ENCODE measurements around the gene UTRN.

The UTRN gene

DNA sequence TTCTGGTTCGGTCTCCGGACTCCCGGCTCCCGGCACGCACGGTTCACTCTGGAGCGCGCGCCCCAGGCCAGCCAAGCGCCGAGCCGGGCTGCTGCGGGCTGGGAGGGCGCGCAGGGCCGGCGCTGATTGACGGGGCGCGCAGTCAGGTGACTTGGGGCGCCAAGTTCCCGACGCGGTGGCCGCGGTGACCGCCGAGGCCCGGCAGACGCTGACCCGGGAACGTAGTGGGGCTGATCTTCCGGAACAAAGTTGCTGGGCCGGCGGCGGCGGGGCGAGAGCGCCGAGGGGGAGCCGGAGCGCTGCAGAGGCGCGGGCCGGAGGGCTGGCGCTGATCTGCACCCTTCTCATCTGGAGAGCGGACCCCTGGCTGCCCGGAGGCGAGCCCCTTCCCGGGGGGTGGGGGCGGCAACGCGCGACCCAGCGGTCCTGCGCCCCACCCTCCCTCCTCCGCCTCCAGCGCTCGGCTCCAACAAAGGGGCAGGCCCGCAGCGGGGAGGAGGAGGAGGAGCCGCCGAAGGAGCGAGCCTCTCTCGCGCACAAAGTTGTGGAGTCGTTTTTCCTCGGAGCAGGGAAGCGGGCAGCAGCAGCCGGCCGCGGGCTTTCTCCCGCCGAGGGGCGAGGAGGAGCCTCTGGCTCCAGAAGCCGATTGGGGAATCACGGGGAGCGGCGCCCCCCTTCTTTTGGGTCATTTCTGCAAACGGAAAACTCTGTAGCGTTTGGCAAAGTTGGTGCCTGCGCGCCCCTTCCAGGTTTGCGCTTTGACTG, at the start of gene UTRN:
Gene UTRN, plus strand, starts transcription at position 553 of the 765 bp plus-strand sequence. CDS start 6,494 bp downstream, outside the sequence.
- DNase-seq (ENCODE audit: low read depth), result no peak

GRCh38 chr6:144244688-144245087, 40.4 kb upstream of the UTRN start:
- no peak for DNase-seq (ENCODE audit: low read depth)

DNA sequence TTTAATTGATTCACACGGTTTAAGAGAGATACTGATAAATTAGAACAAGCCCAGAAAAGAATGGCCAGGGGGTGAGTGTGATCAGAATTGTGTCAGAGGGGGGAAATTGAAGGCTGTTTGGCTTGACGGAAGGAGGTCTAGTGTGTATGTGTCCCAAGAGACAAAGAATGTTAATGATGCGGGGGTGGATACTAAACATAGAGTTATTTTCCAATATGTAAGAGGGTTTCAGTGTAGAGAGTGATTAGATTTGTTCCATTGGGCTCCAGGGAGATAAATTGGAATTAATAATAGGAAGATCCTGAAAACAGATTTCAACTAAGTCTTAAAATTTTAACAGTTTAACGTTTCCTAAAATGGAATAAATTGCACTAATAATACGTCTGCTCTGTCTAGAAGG, 38.1 kb upstream of the UTRN start:
- no peak for DNase-seq (ENCODE audit: low read depth)

DNA sequence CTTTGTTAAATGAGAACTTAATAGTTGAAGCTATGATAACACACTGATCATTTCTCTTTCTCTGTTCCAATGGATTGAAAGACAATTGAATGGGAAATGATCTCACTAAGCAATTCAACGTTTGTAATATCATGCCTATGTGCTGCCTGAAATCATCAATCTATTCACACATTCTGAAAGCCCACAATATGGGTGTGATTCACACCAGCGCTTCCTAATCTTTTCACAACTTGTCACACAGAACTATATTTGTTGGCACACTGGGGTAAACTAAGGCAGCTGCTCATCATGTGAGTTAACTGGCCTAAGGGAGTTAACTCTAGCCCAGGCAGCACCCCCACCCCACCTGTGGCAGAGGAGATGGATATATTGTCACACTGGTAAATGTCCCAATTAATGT, 37.1 kb upstream of the UTRN start:
- no peak for DNase-seq (ENCODE audit: low read depth)

DNA sequence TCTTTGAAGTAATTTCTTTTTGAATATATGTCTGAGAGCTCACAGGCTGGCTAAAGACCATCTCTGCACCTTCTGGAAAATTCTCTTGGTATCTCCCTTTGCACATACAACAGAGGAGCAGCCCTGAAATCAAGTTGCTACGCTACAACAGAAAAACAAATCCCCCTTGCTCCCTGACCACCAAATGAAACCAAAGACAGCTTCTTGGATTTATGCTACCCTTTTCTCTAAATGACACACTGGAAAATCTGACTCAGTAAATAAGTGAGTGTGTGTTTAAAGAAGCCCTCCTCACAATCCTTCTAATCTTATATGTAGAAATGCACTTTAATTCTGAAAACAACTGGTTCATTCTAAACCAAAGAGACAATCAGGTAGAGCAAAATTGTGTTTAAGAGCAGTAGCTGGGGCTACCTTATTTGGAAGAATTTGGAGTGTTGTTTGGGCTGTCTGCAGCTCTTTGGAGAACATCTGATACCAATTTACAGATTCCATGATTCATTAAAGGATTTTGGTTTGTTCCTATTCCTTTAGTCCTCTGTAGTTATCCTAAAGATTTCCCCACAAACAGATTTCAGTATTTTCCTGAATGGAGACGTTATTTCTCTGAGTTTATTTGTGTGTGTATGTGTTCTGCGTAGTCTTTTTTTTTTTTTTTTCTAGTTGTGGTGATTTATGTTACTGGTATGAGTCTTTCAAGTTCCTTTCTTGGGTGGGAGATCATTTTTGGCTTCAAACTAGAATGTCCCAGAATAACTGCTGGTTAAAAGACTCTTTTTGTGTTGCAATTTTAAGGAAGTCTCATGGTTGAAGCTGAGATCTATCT, 36.4 kb upstream of the UTRN start:
- DNase-seq (ENCODE audit: low read depth), result no peak

DNA sequence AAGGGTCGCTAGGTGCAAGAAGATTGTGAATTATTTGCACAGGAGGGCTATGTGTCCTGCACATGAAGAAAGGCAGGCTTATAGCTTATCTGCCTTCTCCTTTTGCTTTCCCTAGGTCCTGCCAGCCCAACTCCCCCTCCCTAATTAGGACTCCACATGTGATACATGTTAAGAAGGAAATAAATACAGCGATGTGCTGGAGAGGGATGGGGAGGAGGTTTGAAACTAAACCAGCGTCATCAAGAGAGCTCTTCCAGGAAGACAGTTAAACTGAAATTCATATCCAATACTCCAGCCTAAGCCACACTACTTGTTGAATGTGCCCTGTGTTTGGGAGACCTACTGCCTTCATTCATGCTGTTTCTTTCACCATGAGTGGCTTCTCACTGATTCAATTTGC, 34.9 kb upstream of the UTRN start:
- DNase-seq (ENCODE audit: low read depth), result no peak

DNA sequence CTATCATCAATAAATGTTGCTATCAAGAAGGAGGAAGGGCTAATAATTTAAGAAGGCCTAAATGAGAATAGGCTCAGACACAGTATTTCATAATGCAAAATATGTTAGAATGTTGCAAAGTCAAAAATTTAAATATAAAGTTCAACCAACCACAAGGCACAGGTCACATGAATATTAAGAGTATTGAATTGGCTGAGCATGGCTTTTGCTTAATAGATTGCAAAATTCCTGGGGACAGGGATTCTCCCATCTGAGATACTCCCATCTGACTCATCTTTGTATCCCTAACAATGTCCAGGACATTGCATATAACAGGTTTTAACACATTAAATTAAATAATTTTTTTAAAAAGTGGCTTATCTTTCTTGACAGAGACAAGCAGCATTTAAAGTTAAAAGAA, 32.9 kb upstream of the UTRN start:
- no peak for DNase-seq (ENCODE audit: low read depth)

GRCh38 chr6:144259986-144260385, 25.1 kb upstream of the UTRN start:
- DNase-seq (ENCODE audit: low read depth), result no peak

- DNase-seq (ENCODE audit: low read depth), result no peak
Observed at GRCh38 chr6:144262470-144263369, 22.4 kb upstream of the UTRN start.

DNA sequence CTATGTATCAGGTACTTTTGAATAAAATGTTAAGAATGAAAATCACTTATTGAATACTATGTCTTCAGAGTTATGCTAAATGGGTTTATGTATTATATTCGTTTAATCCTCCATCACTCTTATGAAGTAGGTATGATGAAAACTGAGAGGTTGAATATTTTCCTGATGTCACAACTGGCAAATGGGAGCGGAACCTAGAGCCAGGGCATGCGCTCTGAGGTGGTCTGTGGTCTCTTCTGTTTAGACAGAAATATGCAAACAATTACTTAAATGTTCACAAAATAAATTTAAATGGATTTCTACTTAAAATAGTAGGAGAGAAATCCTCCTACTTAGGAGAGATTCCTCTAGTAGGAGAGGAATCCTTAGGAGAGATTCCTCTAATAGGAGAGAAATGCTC, 21.3 kb upstream of the UTRN start:
- DNase-seq (ENCODE audit: low read depth), result no peak

DNA sequence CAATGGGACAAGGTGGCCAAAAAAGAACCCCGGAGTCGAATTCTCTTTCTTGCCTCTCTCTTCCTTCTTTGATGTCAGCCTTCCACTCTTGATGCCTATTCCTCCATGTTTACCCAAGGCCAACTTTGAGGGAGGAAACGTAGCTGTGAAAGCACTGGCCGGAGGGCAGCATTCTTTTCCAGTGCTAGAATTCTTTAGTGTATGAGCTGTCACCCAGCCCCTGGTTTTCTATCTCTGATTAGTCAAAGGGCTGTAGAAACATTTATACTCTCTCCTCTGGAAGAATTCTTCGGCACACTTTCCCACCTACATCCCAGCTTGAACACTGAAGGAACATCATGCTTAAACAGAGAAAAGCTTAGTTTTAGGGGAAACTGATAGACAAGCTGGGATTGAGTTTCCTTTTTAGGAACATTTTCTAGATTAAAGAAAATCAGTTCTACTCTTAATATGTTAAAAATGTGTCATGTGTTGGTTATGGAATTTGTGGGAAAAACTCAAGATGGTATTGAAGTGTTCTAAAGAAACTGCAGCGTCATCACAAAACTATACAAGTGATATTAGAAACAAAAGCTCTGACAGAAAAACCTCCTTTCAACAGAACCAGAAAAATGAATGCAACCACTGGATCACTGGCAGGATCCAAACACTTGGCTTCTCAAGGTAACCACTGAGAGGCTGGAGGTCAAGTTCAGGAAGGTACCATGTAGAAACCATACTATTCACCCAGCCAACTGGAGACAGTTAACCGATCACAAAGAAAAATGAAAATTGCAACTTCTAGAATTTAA, 20.7 kb upstream of the UTRN start:
- no peak for DNase-seq (ENCODE audit: low read depth)

DNA sequence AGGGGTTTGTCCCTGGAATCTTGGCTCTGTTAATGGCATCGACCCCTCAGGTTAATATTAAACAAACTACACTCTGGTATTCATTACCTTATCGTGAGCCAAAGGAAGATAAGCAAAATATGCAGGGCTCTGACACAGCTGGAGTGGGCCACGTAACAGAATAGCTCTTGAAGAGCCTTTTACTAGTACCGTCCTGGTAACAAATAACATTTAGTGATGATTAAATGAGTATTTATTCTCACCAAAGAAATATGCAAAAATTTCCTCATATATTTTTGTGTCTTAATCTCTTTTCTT, 20.1 kb upstream of the UTRN start:
- no peak for DNase-seq (ENCODE audit: low read depth)

- no peak for DNase-seq (ENCODE audit: low read depth)
Observed at GRCh38 chr6:144265390-144265789, 19.7 kb upstream of the UTRN start.

DNA sequence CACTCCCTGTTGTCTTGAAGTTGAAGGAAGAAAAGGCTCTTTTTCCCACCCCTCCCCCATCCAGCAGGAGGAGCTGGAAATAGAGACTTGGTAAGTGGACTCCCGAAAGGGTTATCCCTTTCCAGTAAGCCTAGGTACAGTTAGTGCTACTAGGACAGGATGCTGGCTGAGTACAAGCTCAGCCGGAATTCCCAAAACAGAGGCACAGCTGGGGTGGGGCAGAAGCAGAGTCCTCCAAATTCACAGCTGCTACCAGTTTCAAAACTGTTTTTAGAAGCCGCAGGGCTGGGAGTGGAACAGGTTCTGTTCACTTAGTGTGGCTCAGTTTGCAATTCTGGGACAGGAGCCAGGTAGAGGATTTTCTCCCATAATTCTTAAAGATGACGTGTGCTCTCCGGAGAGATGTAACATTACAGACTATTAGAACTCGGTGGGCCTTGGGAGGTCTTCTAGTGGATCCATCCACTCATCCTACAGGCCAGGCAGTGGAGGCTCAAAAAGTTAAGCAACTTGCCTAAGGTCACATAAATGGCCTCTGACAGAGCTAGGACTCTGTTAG, 19.0 kb upstream of the UTRN start:
- DNase-seq (ENCODE audit: low read depth), result no peak

GRCh38 chr6:144268794-144269349, 16.3 kb upstream of the UTRN start:
- no peak for DNase-seq (ENCODE audit: low read depth)

DNA sequence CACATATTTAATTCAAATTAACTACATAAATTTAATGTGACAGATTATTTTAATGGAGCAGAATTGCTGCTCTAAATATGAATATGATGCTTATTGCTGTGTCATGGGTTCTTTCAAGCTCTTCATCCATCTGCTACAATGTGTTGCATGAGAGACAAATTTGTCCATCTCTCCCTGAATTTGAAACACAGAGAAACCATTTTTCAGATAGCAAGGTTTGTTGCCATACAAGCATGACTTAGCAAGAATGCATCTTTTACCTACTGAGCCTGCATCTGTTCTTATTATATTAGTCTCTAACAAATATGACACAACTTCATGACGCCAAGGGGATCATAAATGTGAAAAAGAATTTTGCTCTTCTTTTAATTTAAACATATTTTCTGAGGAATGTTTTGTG, 8.0 kb upstream of the UTRN start:
- DNase-seq (ENCODE audit: low read depth), result no peak

- no peak for DNase-seq (ENCODE audit: low read depth)
Observed at GRCh38 chr6:144277605-144278227, 7.4 kb upstream of the UTRN start.

- DNase-seq (ENCODE audit: low read depth), result no peak
Observed at GRCh38 chr6:144278659-144279314, 6.3 kb upstream of the UTRN start.

DNA sequence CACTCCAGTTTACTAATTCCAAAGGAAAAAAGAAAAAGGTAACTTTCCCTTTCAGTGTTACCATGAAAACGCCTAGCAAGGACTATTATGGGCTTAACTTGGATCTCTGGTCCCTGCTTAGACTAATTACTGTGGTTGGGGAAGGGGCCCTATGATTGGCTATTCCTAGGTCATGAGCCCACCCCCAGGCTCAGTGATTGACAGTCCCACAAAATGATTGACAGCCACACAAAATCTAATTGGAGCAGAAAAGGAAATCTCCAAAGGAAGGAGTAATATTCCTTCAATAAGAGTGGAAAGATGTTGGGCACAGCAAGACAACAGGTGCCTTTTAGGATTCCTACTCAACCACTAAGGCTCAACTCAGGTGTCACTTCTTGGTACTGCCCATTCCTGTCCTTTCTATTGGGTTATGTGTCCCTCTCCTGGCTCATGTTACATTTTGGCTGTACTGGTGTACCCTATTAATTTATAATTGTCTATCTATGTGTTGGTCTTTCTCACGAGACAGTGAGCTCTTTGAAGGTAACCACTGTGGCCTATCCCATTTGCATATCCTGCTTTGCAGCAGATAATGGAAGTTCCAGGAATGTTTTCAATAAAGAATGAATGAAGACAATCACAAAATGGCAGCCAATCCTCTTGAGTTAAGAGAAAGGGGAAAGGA, 5.5 kb upstream of the UTRN start:
- no peak for DNase-seq (ENCODE audit: low read depth)

Data from stimulated activated CD4-positive, alpha-beta T cell treated with anti-CD3 and anti-CD28 coated beads, Interleukin-2, amount 100 ng/mL, for 4 hours (primary cell).